ENCODE measurements around the gene RBBP4. TPM values are rescaled to one million over a fixed set of nuclear protein-coding genes. Genes with fewer than 3 reads are reported as not detected.

RBBP4 gene
- 100 to 1,000 TPM in 1 of 4 donors, 10 to 100 TPM in 3; 40.4 to 117 (median 67.7) TPM for total RNA-seq

- Histone ChIP-seq H3K36me3 (peaks cover 0 to 13% (median 2%) of the 10 kb centered on the region in 4 donors), H3K27ac (peak within 1 kb of the TSS; percentile 96 to 99 (median 99)), H3K4me3 (peak within 1 kb of the TSS; percentile 66 to 82 (median 72)), H3K4me1 (peaks cover 24 to 67% (median 44%) of the 10 kb centered on the region in 4 donors), H3K27me3 (no peaks in the 10 kb centered on the region), H3K9me3 (no peaks in the 10 kb centered on the region)
- WGBS, 2 donors (ENCODE audit: low coverage in 1 of 2), result 0% methylated on average over 37 of the region's 67 CpGs; no CpG with 5 or more reads in 1 of the 2 donors
- in situ Hi-C loops (cut with MboI; ENCODE audit: low pct_ligation_motif_present in 1 of 4, low pct_unique_long_range_greater_than_20kb in 1 of 4, low sequenced_read_pairs in 3 of 4), result no loop called here
- peak; percentile 99 for DNase-seq
- TF ChIP-seq CTCF (IDR thresholded peaks at IDR 0.05) (peak in 3 of 5 experiments; percentile 6 to 31 (median 8)), EP300 (IDR thresholded peaks at IDR 0.05; ENCODE audit: low read depth) (no peak), POLR2A (IDR thresholded peaks at IDR 0.05) (peak; percentile 84), POLR2AphosphoS5 (IDR thresholded peaks at IDR 0.05) (peak; percentile 93)
- intact Hi-C loops (cut with DNase I; ENCODE audit: low total_unique reads), result no loop called here
Observed at GRCh38 chr1:32650752-32651460, at the start of gene RBBP4. TSS of gene RBBP4 (plus strand) at chr1:32651208. CDS start at chr1:32651307, 99 bp downstream.

- no peaks in the 10 kb centered on the region for H3K4me1 ChIP-seq
- intact Hi-C loops (cut with DNase I; ENCODE audit: low total_unique reads), result no loop called here
- in situ Hi-C loops (cut with MboI; ENCODE audit: low pct_ligation_motif_present in 1 of 4, low pct_unique_long_range_greater_than_20kb in 1 of 4, low sequenced_read_pairs in 3 of 4), result no loop called here
- no peak for TF ChIP-seq POLR2AphosphoS5 (IDR thresholded peaks at IDR 0.05)
- no peak for TF ChIP-seq CTCF (IDR thresholded peaks at IDR 0.05)
- TF ChIP-seq POLR2A (IDR thresholded peaks at IDR 0.05), result no peak
- TF ChIP-seq EP300 (IDR thresholded peaks at IDR 0.05; ENCODE audit: low read depth), result no peak
- no peaks in the 10 kb centered on the region for H3K9me3 ChIP-seq
- H3K4me3 ChIP-seq, result no peak overlapping the region
- no peak overlapping the region for H3K27ac ChIP-seq
- WGBS, 2 donors (ENCODE audit: low coverage in 1 of 2), result 69 to 93% methylated on average over 1 to 17 of the region's 17 CpGs
- H3K36me3 ChIP-seq, result no peaks in the 10 kb centered on the region
- DNase-seq, result no peak
- H3K27me3 ChIP-seq, result no peaks in the 10 kb centered on the region
Observed at GRCh38 chr1:32605711-32606424, 45.1 kb upstream of the RBBP4 start.

GRCh38 chr1:32606565-32607371, 44.2 kb upstream of the RBBP4 start:
- Histone ChIP-seq H3K4me3 (no peak overlapping the region), H3K27me3 (no peaks in the 10 kb centered on the region), H3K36me3 (no peaks in the 10 kb centered on the region), H3K27ac (no peak overlapping the region), H3K9me3 (no peaks in the 10 kb centered on the region), H3K4me1 (peaks cover 0 to 5% (median 0%) of the 10 kb centered on the region in 4 donors)
- WGBS, 2 donors (ENCODE audit: low coverage in 1 of 2), result 84% methylated on average over 11 of the region's 11 CpGs; no CpG with 5 or more reads in 1 of the 2 donors
- no peak for DNase-seq
- in situ Hi-C loops (cut with MboI; ENCODE audit: low pct_ligation_motif_present in 1 of 4, low pct_unique_long_range_greater_than_20kb in 1 of 4, low sequenced_read_pairs in 3 of 4) (no loop called here), intact Hi-C loops (cut with DNase I; ENCODE audit: low total_unique reads) (no loop called here)
- TF ChIP-seq EP300 (IDR thresholded peaks at IDR 0.05; ENCODE audit: low read depth) (no peak), CTCF (IDR thresholded peaks at IDR 0.05) (no peak), POLR2A (IDR thresholded peaks at IDR 0.05) (no peak), POLR2AphosphoS5 (IDR thresholded peaks at IDR 0.05) (no peak)

GRCh38 chr1:32609180-32609579, 41.8 kb upstream of the RBBP4 start:
- H3K27me3 ChIP-seq, result no peaks in the 10 kb centered on the region
- intact Hi-C loops (cut with DNase I; ENCODE audit: low total_unique reads) (no loop called here), in situ Hi-C loops (cut with MboI; ENCODE audit: low pct_ligation_motif_present in 1 of 4, low pct_unique_long_range_greater_than_20kb in 1 of 4, low sequenced_read_pairs in 3 of 4) (no loop called here)
- no peak overlapping the region for H3K27ac ChIP-seq
- H3K36me3 ChIP-seq, result no peaks in the 10 kb centered on the region
- no peak for DNase-seq
- H3K9me3 ChIP-seq, result no peaks in the 10 kb centered on the region
- no peak overlapping the region for H3K4me3 ChIP-seq
- H3K4me1 ChIP-seq, result peaks cover 0 to 13% (median 5%) of the 10 kb centered on the region in 4 donors
- WGBS, 2 donors (ENCODE audit: low coverage in 1 of 2), result 90 to 91% methylated on average over 1 to 4 of the region's 4 CpGs
- no peak for TF ChIP-seq CTCF (IDR thresholded peaks at IDR 0.05)
- no peak for TF ChIP-seq POLR2A (IDR thresholded peaks at IDR 0.05)
- TF ChIP-seq POLR2AphosphoS5 (IDR thresholded peaks at IDR 0.05), result no peak
- TF ChIP-seq EP300 (IDR thresholded peaks at IDR 0.05; ENCODE audit: low read depth), result no peak

Measured in transverse colon (tissue), 4 donors.